HG02981 (cell line): ENCODE measurements around the gene CRYZL1.

ENCODE experiments used
- ATAC-seq: cut with Tn5 transposase; IDR thresholded peaks from one replicate; pipeline ENCODE4 v1.9.1; 2021; ENCODE audit warnings: mild to moderate bottlenecking, moderate library complexity; ENCODE audit not compliant: unreplicated experiment

Gene CRYZL1

GRCh38 chr21:33542640-33543504 lies 98.7 kb downstream of the CRYZL1 start, which contains the start of gene SON:
SON (plus strand) TSS chr21:33543038; CDS start chr21:33543093, 55 bp downstream.
- ATAC-seq, result peak; percentile 92

DNA sequence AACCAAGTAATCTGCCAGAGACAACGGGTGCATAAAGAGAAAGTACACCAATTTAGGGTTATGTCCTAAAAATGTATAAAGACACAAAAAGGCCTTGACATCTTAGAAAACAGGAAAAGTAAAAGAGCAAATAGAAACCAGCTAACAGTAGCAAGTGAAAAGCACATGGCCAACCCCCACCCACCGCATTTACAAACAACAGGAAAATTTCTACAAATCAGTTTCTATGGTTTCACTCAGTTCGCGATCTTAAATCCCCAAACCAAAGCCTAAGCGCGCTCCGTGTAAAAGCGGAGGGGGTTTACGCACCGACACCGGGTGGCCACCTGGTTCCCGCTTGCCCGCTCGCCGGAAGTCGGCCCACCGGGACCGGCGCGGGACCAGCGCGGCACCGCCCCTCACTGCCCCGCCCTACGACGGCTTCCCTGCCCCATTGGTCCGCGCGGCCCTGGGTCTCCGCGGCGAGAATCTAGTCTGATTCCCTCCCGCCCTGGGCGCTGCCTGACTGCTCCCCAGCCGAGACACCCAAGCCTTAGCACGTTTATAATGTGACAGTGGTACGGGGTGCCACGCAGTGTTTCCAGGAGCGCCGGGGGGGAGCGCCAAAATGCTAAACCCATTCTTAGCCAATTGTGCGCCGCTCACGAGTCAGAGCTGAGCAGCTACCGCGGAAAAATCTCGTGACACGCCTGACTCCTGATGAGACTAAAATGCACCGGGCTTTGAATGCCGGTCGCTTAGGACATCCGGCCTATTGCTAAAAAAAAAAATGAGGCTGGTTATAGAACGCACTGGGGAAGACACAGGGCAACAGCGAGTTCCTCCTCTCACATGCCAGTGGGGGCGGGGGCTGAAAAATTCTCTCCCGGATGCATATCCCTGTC lies 99.5 kb downstream of the CRYZL1 start, which contains the start of gene GART:
Gene GART (minus strand): TSS at position 362 of the 884 bp plus-strand sequence. CDS start 2,802 bp downstream, outside the sequence.
- ATAC-seq, result peak; percentile 46

DNA sequence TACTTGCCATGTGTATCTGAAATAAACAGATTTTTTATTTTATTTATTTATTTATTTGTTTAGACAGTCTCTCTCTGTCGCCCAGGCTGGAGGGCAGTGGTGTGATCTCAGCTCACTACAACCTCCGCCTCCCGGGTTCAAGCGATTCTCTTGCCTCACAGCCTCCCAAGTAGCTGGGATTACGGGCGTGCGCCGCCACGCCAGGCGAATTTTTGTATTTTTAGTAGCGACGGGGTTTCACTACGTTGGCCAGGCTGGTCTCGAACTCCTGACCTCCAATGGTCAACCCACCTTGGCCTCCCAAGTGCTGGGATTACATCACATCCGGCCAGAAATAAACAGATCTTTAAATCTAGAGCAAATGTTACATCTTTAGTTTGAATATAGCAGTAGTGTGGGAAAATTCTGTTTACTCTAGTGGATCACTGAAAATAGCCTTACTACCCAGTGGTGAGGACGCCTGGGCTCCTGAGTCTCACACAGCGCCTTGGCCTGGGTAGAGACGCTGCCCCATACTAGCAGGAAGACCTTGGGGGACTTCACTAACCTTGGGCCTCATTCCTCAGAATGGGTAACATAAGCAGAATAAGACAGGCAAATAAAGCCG lies 100.3 kb downstream of the CRYZL1 start:
- no peak for ATAC-seq

GRCh38 chr21:33540711-33541104 lies 100.8 kb downstream of the CRYZL1 start:
- ATAC-seq, result no peak

GRCh38 chr21:33539616-33540015 lies 101.9 kb downstream of the CRYZL1 start:
- ATAC-seq, result no peak
